Neuronal stem cell (in vitro differentiated cells): Measurements from ENCODE around the gene MSI1.

Experiments used
- DNase-seq: peaks from one replicate; pipeline ENCODE4 v3.0.0-alpha.2; 2013; ENCODE audit warnings: low spot score
- H2AFZ ChIP-seq: one replicate; pipeline ENCODE4 v1.6.1; 2013; ENCODE audit warnings: mild to moderate bottlenecking, low read length, inconsistent platforms
- H2AK5ac ChIP-seq: 2 replicates; pipeline ENCODE4 v1.6.1; 2013; ENCODE audit warnings: low read depth, mild to moderate bottlenecking, inconsistent platforms, low read length, moderate library complexity, mixed read lengths
- H2BK120ac ChIP-seq: 2 replicates; pipeline ENCODE4 v1.6.1; 2013; ENCODE audit warnings: low read depth, mild to moderate bottlenecking, inconsistent platforms, low read length, moderate library complexity, mixed read lengths
- H2BK12ac ChIP-seq: one replicate; pipeline ENCODE4 v1.6.1; 2013; ENCODE audit warnings: low read length, inconsistent platforms
- H2BK15ac ChIP-seq: 2 replicates; pipeline ENCODE4 v1.6.1; 2013; ENCODE audit warnings: mild to moderate bottlenecking, low read length, inconsistent platforms, mixed read lengths
- H2BK5ac ChIP-seq: one replicate; pipeline ENCODE4 v1.6.1; 2013; ENCODE audit warnings: inconsistent platforms, mild to moderate bottlenecking, low read length, moderate library complexity
- H3K14ac ChIP-seq: one replicate; pipeline ENCODE4 v1.6.1; 2013; ENCODE audit warnings: low read length, inconsistent platforms
- H3K18ac ChIP-seq: 2 replicates; pipeline ENCODE4 v1.6.1; 2013; ENCODE audit warnings: low read length, inconsistent platforms
- H3K23ac ChIP-seq: 2 replicates; pipeline ENCODE4 v1.6.1; 2013; ENCODE audit warnings: low read depth, mild to moderate bottlenecking, mixed read lengths, low read length, inconsistent platforms; ENCODE audit not compliant: poor library complexity
- H3K27ac ChIP-seq: replicated peaks from 3 replicates; pipeline ENCODE4 v1.5.1; 2013; ENCODE audit warnings: low read length, inconsistent platforms
- H3K27me3 ChIP-seq, 3 experiments: 2 replicates each; pipeline ENCODE4 v1.6.1; 2013; ENCODE audit warnings: low read length in 3 of 3, mild to moderate bottlenecking in 2 of 3, inconsistent platforms in 1 of 3, low read depth in 1 of 3, mixed read lengths in 1 of 3, moderate library complexity in 1 of 3; ENCODE audit not compliant: control insufficient read depth in 3 of 3, insufficient read depth in 3 of 3
- H3K36me3 ChIP-seq, 2 donors: replicated peaks in 1 of 2; 2 replicates each; pipeline ENCODE4 v1.6.1; 2013; ENCODE audit warnings: low read length in 2 of 2; ENCODE audit not compliant: control insufficient read depth in 2 of 2, insufficient read depth in 2 of 2
- H3K4ac ChIP-seq: 2 replicates; pipeline ENCODE4 v1.6.1; 2013; ENCODE audit warnings: inconsistent platforms, mild to moderate bottlenecking, low read length, moderate library complexity
- H3K4me1 ChIP-seq, 2 donors: 1 replicate in 1 of 2; 2 replicates in 1 of 2; pipeline ENCODE4 v1.6.1; 2013; ENCODE audit warnings: low read length in 2 of 2, low read depth in 1 of 2; ENCODE audit not compliant: control insufficient read depth in 2 of 2, insufficient read depth in 1 of 2
- H3K4me2 ChIP-seq: one replicate; pipeline ENCODE4 v1.6.1; 2013; ENCODE audit warnings: mild to moderate bottlenecking, low read length, inconsistent platforms; ENCODE audit not compliant: insufficient read depth, poor library complexity, severe bottlenecking
- H3K4me3 ChIP-seq, 2 donors: 2 replicates each; pipeline ENCODE4 v1.5.1; 2013; ENCODE audit warnings: low read length in 2 of 2, mild to moderate bottlenecking in 2 of 2, inconsistent platforms in 1 of 2, moderate library complexity in 1 of 2
- H3K79me1 ChIP-seq: one replicate; pipeline ENCODE4 v1.6.1; 2013; ENCODE audit warnings: low read depth, mild to moderate bottlenecking, inconsistent platforms, low read length, moderate library complexity
- H3K9ac ChIP-seq: one replicate; pipeline ENCODE4 v1.6.1; 2013; ENCODE audit warnings: mild to moderate bottlenecking, low read depth, low read length, inconsistent platforms; ENCODE audit not compliant: poor library complexity
- H3K9me3 ChIP-seq, 2 donors: replicated peaks in 1 of 2; 2 replicates each; pipeline versions ENCODE3 to v1.6.1; 2013; ENCODE audit warnings: low read length in 2 of 2, mild to moderate bottlenecking in 2 of 2, inconsistent platforms in 1 of 2, low read depth in 1 of 2, mixed read lengths in 1 of 2, moderate library complexity in 1 of 2; ENCODE audit not compliant: control insufficient read depth in 2 of 2, insufficient read depth in 1 of 2
- H4K8ac ChIP-seq: one replicate; pipeline ENCODE4 v1.6.1; 2013; ENCODE audit warnings: low read depth, mild to moderate bottlenecking, inconsistent platforms, low read length, moderate library complexity
- H4K91ac ChIP-seq: one replicate; pipeline ENCODE4 v1.6.1; 2013; ENCODE audit warnings: low read length, low read depth, mild to moderate bottlenecking, inconsistent platforms; ENCODE audit not compliant: poor library complexity
- WGBS, 2 donors: extraction: QIAGEN DNeasy Blood & Tissue Kit; methylation state at CpG; one replicate each; pipeline ENCODE4 v1.1.7; 2013; ENCODE audit warnings: missing lambda C conversion rate in 2 of 2, mixed read lengths in 1 of 2; ENCODE audit not compliant: insufficient read length in 2 of 2, insufficient replicate concordance in 1 of 2; ENCODE audit errors: extremely low coverage in 2 of 2; 5-methylcytosine and 5-hydroxymethylcytosine counted together

Gene MSI1

DNA sequence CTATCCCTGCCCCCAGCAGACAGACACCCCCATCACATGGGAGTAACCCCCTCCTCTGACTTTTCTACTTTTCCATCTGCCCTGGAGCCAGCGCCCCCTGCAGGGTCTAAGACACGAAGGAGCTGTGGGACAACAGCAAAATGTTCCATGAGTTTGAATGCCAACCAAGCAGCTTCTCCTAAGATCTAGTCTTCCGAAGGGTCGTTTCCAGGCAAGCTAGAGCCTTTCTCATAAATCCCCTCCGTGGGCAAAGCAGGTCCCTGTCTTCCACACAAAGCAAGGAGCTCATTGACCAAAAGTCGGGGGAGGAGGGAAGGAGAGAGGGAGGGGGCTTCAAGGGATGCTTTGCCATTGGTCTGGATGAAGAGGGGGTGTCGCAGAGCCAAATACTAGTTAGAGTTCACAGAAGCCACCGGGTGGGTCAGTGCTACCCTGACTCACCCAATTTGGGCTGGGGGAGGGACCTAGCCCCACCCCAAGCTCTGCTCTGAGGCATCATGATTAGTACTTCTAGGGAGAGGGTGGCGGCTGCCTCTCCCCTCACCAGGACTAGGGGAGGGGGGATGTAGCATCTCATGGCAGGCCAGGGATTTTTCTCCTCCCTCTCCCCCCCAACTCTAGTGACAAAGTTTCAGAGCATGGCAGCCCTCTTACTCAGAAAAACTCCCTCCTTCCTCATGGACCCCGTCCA lies 1.6 kb downstream of the MSI1 start:
- no peak overlapping the region for H4K8ac ChIP-seq
- H2BK120ac ChIP-seq: peak overlapping the region; percentile 35
- no peak overlapping the region for H2AFZ ChIP-seq
- peak overlapping the region; percentile 96 for H2BK5ac ChIP-seq
- H3K18ac ChIP-seq: peak overlapping the region; percentile 98
- H4K91ac ChIP-seq: no peak overlapping the region
- peak overlapping the region; percentile 89 to 91 for H3K4me3 ChIP-seq
- H3K4ac ChIP-seq: peak overlapping the region; percentile 25
- no peaks in the 10 kb centered on the region for H3K27me3 ChIP-seq
- H3K36me3 ChIP-seq: peaks cover 24 to 54% of the 10 kb centered on the region in 2 donors
- H2AK5ac ChIP-seq: peak overlapping the region; percentile 91
- peak overlapping the region; percentile 20 for H2BK15ac ChIP-seq
- H3K9ac ChIP-seq: peak overlapping the region; percentile 97
- peak; percentile 49 for DNase-seq
- H3K9me3 ChIP-seq: no peaks in the 10 kb centered on the region
- WGBS, 2 donors: no CpG with 5 or more reads among the region's 10 CpGs
- H3K23ac ChIP-seq: peak overlapping the region; percentile 87
- H3K14ac ChIP-seq: no peak overlapping the region
- peak overlapping the region; percentile 83 for H3K4me2 ChIP-seq
- peaks cover 51 to 61% of the 10 kb centered on the region in 2 donors for H3K4me1 ChIP-seq
- peak overlapping the region; percentile 78 for H3K27ac ChIP-seq
- peaks cover 12% of the 10 kb centered on the region for H3K79me1 ChIP-seq
- H2BK12ac ChIP-seq: no peak overlapping the region

DNA sequence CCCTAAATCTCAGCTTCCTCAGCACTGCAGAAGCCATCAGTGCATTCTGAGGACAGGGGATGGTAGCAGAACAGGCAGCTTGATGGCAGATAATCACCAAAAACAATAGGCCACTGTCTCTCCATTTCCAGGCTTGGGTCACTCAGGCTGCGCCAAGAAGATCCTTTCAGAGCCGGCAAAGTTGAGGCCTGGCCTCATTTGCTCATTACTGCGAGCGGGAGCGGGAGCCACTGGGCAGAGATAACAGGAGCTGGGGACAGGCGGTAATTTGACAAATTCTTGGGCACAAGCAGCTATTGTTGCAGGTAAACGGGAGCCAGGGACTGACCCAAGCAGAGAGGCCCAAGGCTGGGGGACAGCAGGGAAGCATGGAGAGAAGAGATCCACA lies 2.1 kb downstream of the MSI1 start:
- DNase-seq: no peak
- Histone ChIP-seq H4K91ac (no peak overlapping the region), H3K14ac (no peak overlapping the region), H3K9me3 (no peaks in the 10 kb centered on the region), H2BK5ac (peak overlapping the region; percentile 27), H2BK15ac (peak overlapping the region; percentile 7), H2AFZ (no peak overlapping the region), H3K27ac (peak overlapping the region; percentile 78), H3K18ac (peak overlapping the region; percentile 5), H2AK5ac (peak overlapping the region; percentile 9), H3K4me1 (peaks cover 56 to 67% of the 10 kb centered on the region in 2 donors), H3K4ac (no peak overlapping the region), H2BK120ac (no peak overlapping the region), H4K8ac (no peak overlapping the region), H3K79me1 (peaks cover 12% of the 10 kb centered on the region), H3K27me3 (no peaks in the 10 kb centered on the region), H3K23ac (no peak overlapping the region), H3K4me3 (peak overlapping the region; percentile 89 to 91), H2BK12ac (no peak overlapping the region), H3K4me2 (peak overlapping the region; percentile 83), H3K36me3 (peaks cover 24 to 59% of the 10 kb centered on the region in 2 donors), H3K9ac (peak overlapping the region; percentile 53)
- WGBS, 2 donors: no CpG with 5 or more reads among the region's 7 CpGs

DNA sequence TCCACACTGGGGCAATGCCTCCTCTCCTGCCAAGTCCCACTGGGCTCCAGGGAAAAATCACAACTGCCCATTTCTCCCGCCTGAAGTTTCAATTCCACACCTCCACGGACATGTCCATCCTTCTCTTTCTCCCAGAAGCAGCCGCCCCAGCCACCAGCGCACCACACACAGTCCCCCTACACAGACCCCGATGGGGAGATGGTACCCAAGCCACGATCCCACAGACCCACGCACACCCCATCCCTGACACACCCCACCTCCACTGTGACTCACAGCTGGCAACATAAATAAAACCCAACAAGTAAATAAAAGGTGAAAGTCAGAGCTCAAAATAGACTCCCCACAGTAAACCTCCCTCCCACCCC lies 2.6 kb downstream of the MSI1 start:
- Histone ChIP-seq H3K4me3 (peak overlapping the region; percentile 28 to 89), H3K23ac (no peak overlapping the region), H4K91ac (no peak overlapping the region), H3K4me1 (peaks cover 56 to 66% of the 10 kb centered on the region in 2 donors), H2AFZ (no peak overlapping the region), H3K4ac (no peak overlapping the region), H3K36me3 (peaks cover 24 to 59% of the 10 kb centered on the region in 2 donors), H3K18ac (no peak overlapping the region), H2BK5ac (peak overlapping the region; percentile 27), H2BK15ac (peak overlapping the region; percentile 7), H3K27ac (no peak overlapping the region), H3K14ac (no peak overlapping the region), H3K27me3 (no peaks in the 10 kb centered on the region), H3K9me3 (no peaks in the 10 kb centered on the region), H3K79me1 (peaks cover 12% of the 10 kb centered on the region), H2BK120ac (no peak overlapping the region), H3K4me2 (peak overlapping the region; percentile 83), H4K8ac (no peak overlapping the region), H2AK5ac (peak overlapping the region; percentile 20), H3K9ac (no peak overlapping the region), H2BK12ac (no peak overlapping the region)
- no CpG with 5 or more reads among the region's 7 CpGs for WGBS, 2 donors
- no peak for DNase-seq

DNA sequence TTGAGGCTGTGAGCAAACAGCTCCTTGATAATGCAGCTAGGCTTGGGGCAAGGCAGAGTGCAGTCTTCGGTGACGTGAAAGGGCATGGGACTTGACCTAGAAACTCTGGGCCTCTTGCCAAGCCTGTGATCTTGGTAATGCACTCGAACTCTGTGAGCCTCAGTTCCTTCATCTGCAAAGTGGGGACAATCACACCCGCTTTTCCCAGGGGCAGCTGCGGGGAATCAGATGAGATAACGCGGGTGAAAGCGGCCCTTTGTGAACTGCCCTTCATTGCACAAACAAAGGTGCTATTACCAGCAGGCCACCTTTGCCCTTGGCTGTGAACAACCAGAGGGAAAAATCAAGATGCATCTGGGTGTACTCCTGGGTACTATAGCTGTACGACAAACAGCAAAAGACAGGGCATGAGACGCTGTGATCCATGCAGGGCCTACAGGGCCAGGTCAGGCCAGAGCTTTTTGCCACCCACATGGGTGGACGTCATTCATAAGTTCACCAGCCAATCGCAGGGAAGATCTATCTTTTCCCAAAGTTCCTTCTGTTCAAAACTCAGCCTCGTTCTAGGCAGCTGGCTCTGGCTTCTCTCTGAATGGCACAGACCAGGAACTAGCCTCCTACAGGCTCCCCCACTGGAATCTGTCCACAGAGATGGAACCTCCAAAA lies 3.2 kb downstream of the MSI1 start:
- no peak overlapping the region for H3K4ac ChIP-seq

More for the DNA sequence above, 3.2 kb downstream of the MSI1 start:
- H2BK120ac ChIP-seq: no peak overlapping the region
- no peak for DNase-seq
- peaks cover 27 to 64% of the 10 kb centered on the region in 2 donors for H3K36me3 ChIP-seq
- no peak overlapping the region for H2AFZ ChIP-seq
- peaks cover 15% of the 10 kb centered on the region for H3K79me1 ChIP-seq
- no peak overlapping the region for H3K14ac ChIP-seq
- peaks cover 57 to 66% of the 10 kb centered on the region in 2 donors for H3K4me1 ChIP-seq
- no peak overlapping the region for H4K8ac ChIP-seq
- H3K9me3 ChIP-seq: no peaks in the 10 kb centered on the region
- no peak overlapping the region for H3K27ac ChIP-seq
- H3K4me2 ChIP-seq: no peak overlapping the region
- no peaks in the 10 kb centered on the region for H3K27me3 ChIP-seq
- no peak overlapping the region for H3K23ac ChIP-seq
- no peak overlapping the region for H3K18ac ChIP-seq
- WGBS, 2 donors: no CpG with 5 or more reads among the region's 13 CpGs
- peak overlapping the region in 1 of 2 donors; percentile 89 for H3K4me3 ChIP-seq
- H2BK5ac ChIP-seq: no peak overlapping the region
- H4K91ac ChIP-seq: no peak overlapping the region
- no peak overlapping the region for H2BK12ac ChIP-seq
- H2BK15ac ChIP-seq: peak overlapping the region; percentile 7
- no peak overlapping the region for H2AK5ac ChIP-seq
- H3K9ac ChIP-seq: peak overlapping the region; percentile 1
